Purkinje cell (primary cell): Measurements from ENCODE around the gene NBPF4. TPM values are rescaled to one million over a fixed set of nuclear protein-coding genes. Genes with fewer than 3 reads are reported as not detected.

Source experiments
- polyA plus RNA-seq: library from polyadenylated mRNA; unstranded; fragments of >200 nt; fragmentation: Nextera tagmentation; gene quantifications from 2 replicates; pipeline ENCODE4 v1.2.1, GENCODE V29; 2014

The NBPF4 gene
- polyA plus RNA-seq = not detected in 2 replicates

GRCh38 chr1:108243976-108244375 is at the start of gene NBPF4:
NBPF4 (minus strand) TSS chr1:108244076; CDS start chr1:108243761, 315 bp downstream.

GRCh38 chr1:108199781-108200686 is 43.8 kb downstream of the NBPF4 start, which contains the start of gene SLC25A24:
SLC25A24 (minus strand) TSS chr1:108200343; CDS start chr1:108200138, 205 bp downstream.

Other genes starting within 250 kb of the NBPF4 start
- 1.8 and 2.0 TPM in 2 replicates for gene SLC25A24, start 43.7 kb downstream of the NBPF4 start, polyA plus RNA-seq
- not detected in 2 replicates for gene NBPF6, start 206.3 kb upstream of the NBPF4 start, polyA plus RNA-seq